Stimulated activated CD4-positive, alpha-beta T cell treated with anti-CD3 and anti-CD28 coated beads, Interleukin-15, amount 100 ng/mL, for 48 hours (primary cell): ENCODE data around the gene CCDC159.

Source experiments
- DNase-seq, 2 donors: peaks; one replicate each; pipeline ENCODE4 v3.0.0-alpha.2; 2020; ENCODE audit warnings: low read depth in 2 of 2

CCDC159 gene

GRCh38 chr19:11390933-11391680, 44.8 kb downstream of the CCDC159 start:
- DNase-seq = no peak

- no peak for DNase-seq
Observed at GRCh38 chr19:11397089-11397610, 50.8 kb downstream of the CCDC159 start.

GRCh38 chr19:11399667-11400066, 53.3 kb downstream of the CCDC159 start:
- DNase-seq = no peak

- no peak for DNase-seq
Observed at GRCh38 chr19:11400798-11401197, 54.5 kb downstream of the CCDC159 start.

GRCh38 chr19:11401808-11402543, 55.7 kb downstream of the CCDC159 start:
- no peak for DNase-seq
